ENCODE results near the gene HIBCH. TPM values are rescaled to one million over a fixed set of nuclear protein-coding genes. Genes with fewer than 3 reads are reported as not detected.

HIBCH gene
- total and polyA plus RNA-seq, 2 donors (not counting 3 experiments of a cell fraction or from before 2014, with no cell fraction given): 6.4 to 24.7 TPM

GRCh38 chr2:190318931-190319554 lies 583 bp downstream of the HIBCH start:
- Histone ChIP-seq H3K27ac (ENCODE audit: insufficient read depth, low read depth, low read length) (no peak overlapping the region), H3K4me3 (replicated peaks in 1 of 3; ENCODE audit: insufficient read depth in 1 of 3, low read depth in 1 of 3, low read length in 3 of 3) (peak overlapping the region; percentile 56 to 78 (median 60)), H3K9me1 (replicated peaks; ENCODE audit: control insufficient read depth, extremely low read depth, insufficient read depth, low read length) (no peaks in the 10 kb centered on the region), H3K27me3 (ENCODE audit: control insufficient read depth in 2 of 2, insufficient read depth in 2 of 2, low read length in 2 of 2) (no peaks in the 10 kb centered on the region), H3K9me3 (replicated peaks; ENCODE audit: control insufficient read depth, insufficient read depth, low read length) (no peaks in the 10 kb centered on the region), H3K79me2 (ENCODE audit: control insufficient read depth, insufficient read depth, low read length) (peaks cover 4% of the 10 kb centered on the region), H3K36me3 (ENCODE audit: control insufficient read depth in 2 of 2, extremely low read depth in 1 of 2, insufficient read depth in 2 of 2, low read length in 2 of 2) (no peaks in the 10 kb centered on the region), H2AFZ (ENCODE audit: low read depth, low read length) (peak overlapping the region; percentile 85), H3K4me1 (ENCODE audit: control insufficient read depth, extremely low read depth, insufficient read depth, low read length) (peaks cover 18% of the 10 kb centered on the region), H3K9ac (replicated peaks; ENCODE audit: extremely low read depth, insufficient read depth, low read length) (peak overlapping the region; percentile 68), H4K20me1 (replicated peaks; ENCODE audit: control insufficient read depth, extremely low read depth, insufficient read depth, low read length) (no peaks in the 10 kb centered on the region), H3K4me2 (ENCODE audit: insufficient read depth, low read length) (peak overlapping the region; percentile 77)
- BruUV-seq (replicated peaks): TSS peak; percentile 49
- POLR2A ChIA-PET: interaction anchor here (1.0 kb wide), 1 partner anchor 25 kb away, joined by 5 read pairs; no protein-coding TSS in a partner anchor
- TF ChIP-seq GATA2 (IDR thresholded peaks at IDR 0.05; ENCODE audit: insufficient read depth, insufficient read length, low read depth, low read length): no peak
- no peak for TF ChIP-seq JUN (IDR thresholded peaks at IDR 0.05; ENCODE audit: borderline replicate concordance, insufficient read depth, insufficient read length, low read depth)
- TF ChIP-seq EZH2 (IDR thresholded peaks at IDR 0.05; ENCODE audit: borderline replicate concordance, low read depth, low read length, severe bottlenecking): no peak
- no peak for TF ChIP-seq POLR2AphosphoS5 (IDR thresholded peaks at IDR 0.05; ENCODE audit: insufficient read depth, low read depth, low read length)
- dilution Hi-C loops (cut with MboI; ENCODE audit: extremely low pct_ligation_motif_present, low sequenced_read_pairs): no loop called here
- FAIRE-seq: no peak
- DNase-seq (ENCODE audit: low read depth, low spot score): peak; percentile 46
- intact Hi-C loops (cut with micrococcal nuclease): loop anchor here (1.0 to 5.0 kb wide), 5 partner anchors 15 to 556 kb away; partner anchors contain the start of genes INPP1, NAB1, ORMDL1 and OSGEPL1
- CTCF ChIA-PET: interaction anchor here (0.8 to 3.0 kb wide), 18 partner anchors 10 to 535 kb away, joined by 3 to 25 read pairs (median 4); partner anchors contain the start of genes INPP1, ORMDL1 and PMS1

GRCh38 chr2:190318514-190318913 lies 1.1 kb downstream of the HIBCH start:
- ChIA-PET POLR2A (interaction anchor here (1.0 kb wide), 1 partner anchor 26 kb away, joined by 5 read pairs; no protein-coding TSS in a partner anchor), CTCF (interaction anchor here (1.2 to 3.0 kb wide), 10 partner anchors 10 to 520 kb away, joined by 3 to 25 read pairs (median 8); partner anchors contain the start of gene INPP1)
- FAIRE-seq: peak; percentile 62
- Histone ChIP-seq H3K4me2 (ENCODE audit: insufficient read depth, low read length) (peak overlapping the region; percentile 77), H3K27ac (ENCODE audit: insufficient read depth, low read depth, low read length) (no peak overlapping the region), H3K4me1 (ENCODE audit: control insufficient read depth, extremely low read depth, insufficient read depth, low read length) (peaks cover 18% of the 10 kb centered on the region), H3K9me3 (replicated peaks; ENCODE audit: control insufficient read depth, insufficient read depth, low read length) (no peaks in the 10 kb centered on the region), H3K79me2 (ENCODE audit: control insufficient read depth, insufficient read depth, low read length) (peaks cover 4% of the 10 kb centered on the region), H3K9ac (replicated peaks; ENCODE audit: extremely low read depth, insufficient read depth, low read length) (peak overlapping the region; percentile 68), H4K20me1 (replicated peaks; ENCODE audit: control insufficient read depth, extremely low read depth, insufficient read depth, low read length) (no peaks in the 10 kb centered on the region), H3K36me3 (ENCODE audit: control insufficient read depth in 2 of 2, extremely low read depth in 1 of 2, insufficient read depth in 2 of 2, low read length in 2 of 2) (no peaks in the 10 kb centered on the region), H3K4me3 (replicated peaks in 1 of 3; ENCODE audit: insufficient read depth in 1 of 3, low read depth in 1 of 3, low read length in 3 of 3) (peak overlapping the region in 1 of 3 experiments; percentile 78), H3K27me3 (ENCODE audit: control insufficient read depth in 2 of 2, insufficient read depth in 2 of 2, low read length in 2 of 2) (no peaks in the 10 kb centered on the region), H3K9me1 (replicated peaks; ENCODE audit: control insufficient read depth, extremely low read depth, insufficient read depth, low read length) (no peaks in the 10 kb centered on the region), H2AFZ (ENCODE audit: low read depth, low read length) (no peak overlapping the region)
- no TSS peak for BruUV-seq (replicated peaks)
- dilution Hi-C loops (cut with MboI; ENCODE audit: extremely low pct_ligation_motif_present, low sequenced_read_pairs) (no loop called here), intact Hi-C loops (cut with micrococcal nuclease) (loop anchor here (2.0 to 5.0 kb wide), 2 partner anchors 329 to 556 kb away; partner anchors contain the start of genes NAB1 and OSGEPL1)
- TF ChIP-seq EZH2 (IDR thresholded peaks at IDR 0.05; ENCODE audit: borderline replicate concordance, low read depth, low read length, severe bottlenecking) (no peak), GATA2 (IDR thresholded peaks at IDR 0.05; ENCODE audit: insufficient read depth, insufficient read length, low read depth, low read length) (no peak), POLR2AphosphoS5 (IDR thresholded peaks at IDR 0.05; ENCODE audit: insufficient read depth, low read depth, low read length) (no peak), FOS (IDR thresholded peaks at IDR 0.05; ENCODE audit: borderline replicate concordance, insufficient read depth, low read length) (no peak)
- no peak for DNase-seq (ENCODE audit: low read depth, low spot score)
